HCT116 (cell line): ENCODE data around the gene PIAS3. TPM values are rescaled to one million over a fixed set of nuclear protein-coding genes. Genes with fewer than 3 reads are reported as not detected.

Source experiments
- ATAC-seq: fragments of 200-7000 bp; cut with Tn5 transposase; 2 replicates; pipeline ENCODE4 v1.9.1; 2020; ENCODE audit warnings: mild to moderate bottlenecking, moderate library complexity
- BruUV-seq: library from RNA; stranded (reverse); fragments of 400-500 nt; replicated peaks from 2 replicates; lab custom pipeline; 2021; lab: Mats Ljungman, UMichigan
- CTCF ChIA-PET: fragments of 300-600 bp; sonication (Branson Sonifier 250); formaldehyde crosslinking; loops from one replicate; lab custom pipeline; 2021; ENCODE audit warnings: antibody characterized with exemption; lab: Charles Lee
- POLR2A ChIA-PET: fragments of 300-600, 350-600 bp; sonication (Branson Sonifier 250); formaldehyde crosslinking; loops from one replicate; lab custom pipeline; 2021; ENCODE audit warnings: antibody characterized with exemption; lab: Charles Lee
- RAD21 ChIA-PET, 2 experiments: fragments of 300-600 bp; sonication (Branson Sonifier 250); formaldehyde crosslinking; loops; one replicate each; lab custom pipeline; 2023; ENCODE audit warnings: low total read pairs in 2 of 2; ENCODE audit not compliant: uncharacterized antibody in 2 of 2, unreplicated experiment in 2 of 2, low non-redundant PET in 1 of 2; lab: Charles Lee
- DNase-seq: peaks from one replicate; pipeline ENCODE4 v3.0.0-alpha.2; 2010; ENCODE audit warnings: low read depth, low spot score
- H2AFZ ChIP-seq: fragments of 200-600 bp; shearing (Covaris generic), sonication (generic); 2 replicates; pipeline ENCODE4 v1.6.1; 2017; ENCODE audit warnings: low read depth, mixed run types, mixed read lengths, antibody characterized with exemption, low read length; ENCODE audit not compliant: poor library complexity, severe bottlenecking
- H3K27ac ChIP-seq: 2 replicates; pipeline ENCODE4 v1.5.1; 2012; ENCODE audit warnings: low read depth, low read length
- H3K27me3 ChIP-seq: fragments of 200-600 bp; sonication (generic); 2 replicates; pipeline ENCODE4 v1.6.1; 2016; ENCODE audit warnings: mixed run types, low read length, mixed read lengths; ENCODE audit not compliant: insufficient read depth
- H3K36me3 ChIP-seq, 2 experiments: fragments of 200-500 bp in 1 of 2; fragments of 200-600 bp in 1 of 2; sonication (Bioruptor generic) in 1 of 2; sonication (generic) in 1 of 2; 2 replicates each; pipeline versions ENCODE4 v1.5.1 to v1.6.1; 2014 to 2016; ENCODE audit warnings: low read length in 2 of 2, inconsistent platforms in 1 of 2, mixed read lengths in 1 of 2, mixed run types in 1 of 2; ENCODE audit not compliant: insufficient read depth in 2 of 2, control insufficient read depth in 1 of 2
- H3K4me1 ChIP-seq, 2 experiments: fragments of 200-600 bp in 1 of 2; sonication (generic) in 1 of 2; 2 replicates each; pipeline versions ENCODE4 v1.5.1 to v1.6.1; 2012 to 2017; ENCODE audit warnings: low read length in 2 of 2, inconsistent platforms in 1 of 2, mild to moderate bottlenecking in 1 of 2, mixed read lengths in 1 of 2, mixed run types in 1 of 2, moderate library complexity in 1 of 2; ENCODE audit not compliant: insufficient read depth in 2 of 2, control insufficient read depth in 1 of 2
- H3K4me2 ChIP-seq: fragments of 200-600 bp; sonication (generic); 2 replicates; pipeline ENCODE4 v1.6.1; 2017; ENCODE audit warnings: mixed run types, low read length, mixed read lengths
- H3K4me3 ChIP-seq, 2 experiments: fragments of 200-600 bp in 1 of 2; sonication (generic) in 1 of 2; replicated peaks in 1 of 2; 2 replicates each; pipeline ENCODE4 v1.5.1; 2011 to 2016; ENCODE audit warnings: low read length in 2 of 2, control low read depth in 1 of 2, low read depth in 1 of 2, mild to moderate bottlenecking in 1 of 2, mixed read lengths in 1 of 2, mixed run types in 1 of 2
- H3K79me2 ChIP-seq: fragments of 200-600 bp; sonication (generic); 2 replicates; pipeline ENCODE4 v1.6.1; 2017; ENCODE audit warnings: mild to moderate bottlenecking, mixed run types, low read length, moderate library complexity, mixed read lengths; ENCODE audit not compliant: insufficient read depth
- H3K9ac ChIP-seq: fragments of 200-600 bp; sonication (generic); 2 replicates; pipeline ENCODE4 v1.6.1; 2016; ENCODE audit warnings: low read length, mixed read lengths
- H3K9me2 ChIP-seq: fragments of 200-600 bp; sonication (generic), shearing (Covaris generic); 2 replicates; pipeline ENCODE4 v1.6.1; 2017; ENCODE audit warnings: mixed run types, mild to moderate bottlenecking, moderate library complexity; ENCODE audit not compliant: insufficient read depth
- H3K9me3 ChIP-seq, 2 experiments: fragments of 200-500 bp in 1 of 2; fragments of 200-600 bp in 1 of 2; sonication (Bioruptor generic) in 1 of 2; sonication (generic) in 1 of 2; 2 replicates each; pipeline ENCODE4 v1.6.1; 2014 to 2017; ENCODE audit warnings: low read length in 2 of 2, mixed read lengths in 2 of 2, inconsistent platforms in 1 of 2, low read depth in 1 of 2, mild to moderate bottlenecking in 1 of 2, mixed run types in 1 of 2, moderate library complexity in 1 of 2; ENCODE audit not compliant: control insufficient read depth in 1 of 2, insufficient read depth in 1 of 2
- H4K20me1 ChIP-seq: fragments of 200-600 bp; sonication (generic), shearing (Covaris generic); 2 replicates; pipeline ENCODE4 v1.6.1; 2017; ENCODE audit warnings: mixed run types, mild to moderate bottlenecking, moderate library complexity; ENCODE audit not compliant: insufficient read depth
- ATF3 ChIP-seq: IDR thresholded peaks from 2 replicates; pipeline ENCODE4 v1.6.1; 2012
- CEBPB ChIP-seq: IDR thresholded peaks from 2 replicates; pipeline ENCODE4 v1.6.1; 2012; ENCODE audit warnings: low read depth
- EGR1 ChIP-seq: IDR thresholded peaks from 2 replicates; pipeline ENCODE4 v1.6.1; 2012; ENCODE audit warnings: low read depth
- ELF1 ChIP-seq: IDR thresholded peaks from 2 replicates; pipeline ENCODE4 v1.6.1; 2012; ENCODE audit warnings: low read depth, borderline replicate concordance
- EZH2 ChIP-seq: fragments of 200-600 bp; sonication (generic); IDR thresholded peaks from 2 replicates; pipeline ENCODE4 v1.6.1; 2017; ENCODE audit warnings: antibody characterized with exemption, mixed run types
- EZH2phosphoT487 ChIP-seq: fragments of 200-600 bp; IDR thresholded peaks from 2 replicates; pipeline ENCODE4 v1.6.1; 2018; ENCODE audit warnings: antibody characterized with exemption, borderline replicate concordance
- FOSL1 ChIP-seq: IDR thresholded peaks from 2 replicates; pipeline ENCODE4 v1.6.1; 2012; ENCODE audit warnings: low read depth
- JUND ChIP-seq: IDR thresholded peaks from 2 replicates; pipeline ENCODE4 v1.6.1; 2012
- MAX ChIP-seq: IDR thresholded peaks from 2 replicates; pipeline ENCODE4 v1.6.1; 2012
- POLR2A ChIP-seq: IDR thresholded peaks from 2 replicates; pipeline ENCODE4 v1.7.0; 2011; ENCODE audit warnings: borderline replicate concordance; ENCODE audit not compliant: insufficient read depth, insufficient read length; ENCODE audit errors: extremely low read depth
- POLR2AphosphoS5 ChIP-seq: IDR thresholded peaks from 2 replicates; pipeline ENCODE4 v1.6.1; 2011; ENCODE audit warnings: mild to moderate bottlenecking, low read depth, low read length, moderate library complexity
- SIN3A ChIP-seq: IDR thresholded peaks from 2 replicates; pipeline ENCODE4 v1.6.1; 2012; ENCODE audit warnings: low read depth
- SP1 ChIP-seq: IDR thresholded peaks from 2 replicates; pipeline ENCODE4 v1.6.1; 2012; ENCODE audit warnings: low read depth
- SRF ChIP-seq: IDR thresholded peaks from 2 replicates; pipeline ENCODE4 v1.6.1; 2012; ENCODE audit warnings: low read depth
- TCF7L2 ChIP-seq: IDR thresholded peaks from 2 replicates; pipeline ENCODE4 v1.7.0; 2011; ENCODE audit warnings: borderline replicate concordance, inconsistent platforms; ENCODE audit not compliant: insufficient read depth, insufficient read length; ENCODE audit errors: extremely low read depth
- YY1 ChIP-seq: IDR thresholded peaks from 2 replicates; pipeline ENCODE4 v1.6.1; 2011; ENCODE audit warnings: low read length, low read depth, moderate library complexity, mild to moderate bottlenecking; ENCODE audit not compliant: insufficient replicate concordance; ENCODE audit errors: extremely low read depth
- ZBTB33 ChIP-seq: IDR thresholded peaks from 2 replicates; pipeline ENCODE4 v1.6.1; 2011; ENCODE audit warnings: mild to moderate bottlenecking, low read length, moderate library complexity; ENCODE audit not compliant: insufficient replicate concordance; ENCODE audit errors: extremely low read depth
- ZFX ChIP-seq: fragments of 450-650 bp; IDR thresholded peaks from 2 replicates; pipeline ENCODE4 v1.6.1; 2017
- intact Hi-C: fragments of 100-400 bp; cut with micrococcal nuclease; formaldehyde crosslinking; loops from 2 replicates; pipeline ENCODE4 v1.10.0; 2022
- total RNA-seq: library from RNA; stranded (reverse); gene quantifications from one replicate; pipeline ENCODE4 v1.2.1, GENCODE V29; 2021; ENCODE audit not compliant: unreplicated experiment

The PIAS3 gene
- total RNA-seq, 1 experiment from 2014 or later, result 31.2 TPM

GRCh38 chr1:145824499-145824842 is 34.4 kb downstream of the PIAS3 start (continued):
- no peak for TF ChIP-seq FOSL1
- TF ChIP-seq POLR2A, result no peak
- TF ChIP-seq EZH2phosphoT487, result no peak
- TF ChIP-seq YY1, result no peak
- no peak for TF ChIP-seq EZH2
- TF ChIP-seq MAX, result no peak
- TF ChIP-seq ATF3, result no peak
- TF ChIP-seq CEBPB, result no peak

GRCh38 chr1:145823565-145824498 is 35.0 kb downstream of the PIAS3 start, which contains the start of the genes POLR3C and RNF115:
Gene POLR3C (plus strand): TSS chr1:145824200. CDS start chr1:145825777, 1,577 bp downstream.
Gene RNF115 (minus strand): TSS chr1:145824095. CDS start chr1:145823873, 222 bp downstream.
- ATAC-seq (peak; percentile 95), DNase-seq (peak; percentile 70)
- ChIA-PET CTCF (interaction anchor here (0.7 to 1.1 kb wide), 2 partner anchors 21 to 35 kb away, joined by 3 to 5 read pairs; partner anchors contain the start of gene PIAS3), RAD21 (no interaction called here), POLR2A (interaction anchor here (0.8 to 1.2 kb wide), 4 partner anchors 8 to 228 kb away, joined by 3 to 5 read pairs (median 4); partner anchors contain the start of gene PIAS3)
- Histone ChIP-seq H3K9me3 (no peaks in the 10 kb centered on the region), H2AFZ (peak within 1 kb of the TSS; percentile 13), H3K27me3 (no peaks in the 10 kb centered on the region), H3K79me2 (peaks cover 36% of the 10 kb centered on the region), H3K4me1 (peaks cover 7 to 13% of the 10 kb centered on the region in 2 experiments; a peak in 3 of 4 replicates), H4K20me1 (no peaks in the 10 kb centered on the region), H3K9me2 (no peaks in the 10 kb centered on the region), H3K27ac (peak within 1 kb of the TSS; percentile 83), H3K36me3 (peaks cover 24 to 27% of the 10 kb centered on the region in 2 experiments; a peak in 3 of 4 replicates), H3K4me3 (peak within 1 kb of the TSS; percentile 71 to 84), H3K4me2 (peak within 1 kb of the TSS; percentile 88), H3K9ac (peak within 1 kb of the TSS; percentile 90)
- BruUV-seq, result no TSS peak
- intact Hi-C loops, result loop anchor here (5.0 kb wide), 1 partner anchor 42 kb away; no protein-coding TSS in a partner anchor
- peak; percentile 92 for TF ChIP-seq SIN3A
- TF ChIP-seq ZBTB33, result peak; percentile 16
- TF ChIP-seq FOSL1, result no peak
- TF ChIP-seq POLR2AphosphoS5, result peak; percentile 82
- TF ChIP-seq SRF, result peak; percentile 37; the same call in 1 of the 2 replicates
- peak; percentile 5 for TF ChIP-seq YY1
- TF ChIP-seq ZFX, result peak; percentile 92
- TF ChIP-seq SP1, result peak; percentile 37; the same call in 1 of the 2 replicates
- TF ChIP-seq ELF1, result peak; percentile 73
- peak; percentile 94 for TF ChIP-seq MAX
- TF ChIP-seq CEBPB, result no peak
- no peak for TF ChIP-seq ATF3
- peak; percentile 81 for TF ChIP-seq TCF7L2
- TF ChIP-seq EGR1, result no peak
- peak; percentile 13; the same call in 1 of the 2 replicates for TF ChIP-seq JUND
- TF ChIP-seq POLR2A, result peak; percentile 62
